CD4-positive, alpha-beta T cell treated with Interleukin-4 for 4 hours (primary cell): ENCODE results near the gene RIPOR1.
"Not testable (repeated sequence)": the region's sequence is repeated elsewhere in the genome, so short reads cannot be mapped to it uniquely, and the experiment has no call there.

ENCODE experiments used
- DNase-seq: peaks from one replicate; pipeline ENCODE4 v3.0.0-alpha.2; 2020

The RIPOR1 gene

GRCh38 chr16:67528222-67528869 is at the start of gene RIPOR1:
TSS of gene RIPOR1 (plus strand) at chr16:67528829. CDS start at chr16:67538447, 9,618 bp downstream.
- no peak for DNase-seq

GRCh38 chr16:67480833-67481560 is 47.6 kb upstream of the RIPOR1 start, which contains the start of gene ATP6V0D1:
TSS of gene ATP6V0D1 (minus strand) at chr16:67481157. CDS start at chr16:67481086, 71 bp downstream.
- peak; percentile 97 for DNase-seq

- DNase-seq: peak; percentile 33
Measured at GRCh38 chr16:67481561-67482232, 46.9 kb upstream of the RIPOR1 start.

- no peak for DNase-seq
Measured at GRCh38 chr16:67482233-67482924, 46.2 kb upstream of the RIPOR1 start.

- DNase-seq: no peak
Measured at GRCh38 chr16:67483150-67483549, 45.5 kb upstream of the RIPOR1 start, which contains the start of gene AGRP. TSS of gene AGRP (minus strand) at chr16:67483547. CDS start at chr16:67483398, 149 bp downstream.

- DNase-seq: no peak
Measured at GRCh38 chr16:67483731-67484525, 44.7 kb upstream of the RIPOR1 start.

GRCh38 chr16:67486805-67487204 is 41.8 kb upstream of the RIPOR1 start:
- DNase-seq: no peak

GRCh38 chr16:67487561-67487960 is 41.1 kb upstream of the RIPOR1 start:
- DNase-seq: not testable (repeated sequence)

- no peak for DNase-seq
Measured at GRCh38 chr16:67489401-67490083, 39.1 kb upstream of the RIPOR1 start.

GRCh38 chr16:67490335-67491096 is 38.1 kb upstream of the RIPOR1 start:
- DNase-seq: no peak

- DNase-seq: no peak
Measured at GRCh38 chr16:67499106-67499505, 29.5 kb upstream of the RIPOR1 start.

- DNase-seq: peak; percentile 80
Measured at GRCh38 chr16:67504031-67505021, 24.3 kb upstream of the RIPOR1 start.

GRCh38 chr16:67506468-67506867 is 22.2 kb upstream of the RIPOR1 start:
- DNase-seq: no peak

- peak; percentile 18 for DNase-seq
Measured at GRCh38 chr16:67509016-67509415, 19.6 kb upstream of the RIPOR1 start.

GRCh38 chr16:67513892-67514291 is 14.7 kb upstream of the RIPOR1 start:
- not testable (repeated sequence) for DNase-seq

GRCh38 chr16:67514382-67514828 is 14.2 kb upstream of the RIPOR1 start:
- peak; percentile 86 for DNase-seq

- DNase-seq: no peak
Measured at GRCh38 chr16:67516296-67517154, 12.1 kb upstream of the RIPOR1 start.

- DNase-seq: no peak
Measured at GRCh38 chr16:67517155-67517445, 11.5 kb upstream of the RIPOR1 start.
